Transverse colon (tissue), 4 donors: Measurements from ENCODE around the gene STT3B. TPM values are rescaled to one million over a fixed set of nuclear protein-coding genes. Genes with fewer than 3 reads are reported as not detected.

Source experiments
- DNase-seq: peaks from one replicate; pipeline ENCODE4 v3.0.0-alpha.2; 2019
- H3K27ac ChIP-seq, 4 donors: fragments of 200-600 bp; sonication (generic); 2 replicates each; pipeline ENCODE4 v1.5.1; 2016 to 2018; ENCODE audit warnings: inconsistent platforms in 4 of 4
- H3K27me3 ChIP-seq: fragments of 200-600 bp; sonication (generic); 2 replicates; pipeline ENCODE4 v1.5.1; 2017; ENCODE audit warnings: inconsistent platforms
- H3K36me3 ChIP-seq, 4 donors: fragments of 200-600 bp; sonication (generic); 2 replicates each; pipeline ENCODE4 v1.5.1; 2017 to 2019; ENCODE audit warnings: inconsistent platforms in 4 of 4
- H3K4me1 ChIP-seq, 4 donors: fragments of 200-600 bp; sonication (generic); 2 replicates each; pipeline ENCODE4 v1.5.1; 2017 to 2020; ENCODE audit warnings: inconsistent platforms in 4 of 4
- H3K4me3 ChIP-seq, 4 donors: fragments of 200-600 bp; sonication (generic); 1 replicate in 1 of 4; 2 replicates in 3 of 4; pipeline versions ENCODE4 v1.5.1 to v1.6.1; 2017 to 2019; ENCODE audit warnings: inconsistent platforms in 4 of 4
- H3K9me3 ChIP-seq, 2 donors: fragments of 200-600 bp; sonication (generic); 2 replicates each; pipeline ENCODE4 v1.5.1; 2017 to 2019; ENCODE audit warnings: inconsistent platforms in 2 of 2
- CTCF ChIP-seq, 5 experiments: fragments of 200-600 bp in 3 of 5; fragments of 450-650 bp in 2 of 5; sonication (generic) in 3 of 5; IDR thresholded peaks; 1 replicate in 2 of 5; 2 replicates in 3 of 5; pipeline ENCODE4 v1.5.1; 2016 to 2017; ENCODE audit warnings: antibody characterized with exemption in 5 of 5, inconsistent platforms in 3 of 5, mild to moderate bottlenecking in 2 of 5, moderate library complexity in 1 of 5
- EP300 ChIP-seq: sonication (generic); formaldehyde crosslinking; IDR thresholded peaks from one replicate; pipeline ENCODE4 v1.6.1; 2017; ENCODE audit warnings: antibody characterized with exemption, low read depth
- POLR2A ChIP-seq: fragments of 450-650 bp; IDR thresholded peaks from one replicate; pipeline ENCODE4 v1.6.1; 2016; ENCODE audit warnings: antibody characterized with exemption, mild to moderate bottlenecking, moderate library complexity
- POLR2AphosphoS5 ChIP-seq, 3 donors: sonication (generic); formaldehyde crosslinking; IDR thresholded peaks; one replicate each; pipeline ENCODE4 v1.6.1; 2016; ENCODE audit warnings: antibody characterized with exemption in 3 of 3
- WGBS, 2 donors: methylation state at CpG; one replicate each; pipeline ENCODE4 v1.1.5; 2018; ENCODE audit warnings: low coverage in 1 of 2; 5-methylcytosine and 5-hydroxymethylcytosine counted together
- in situ Hi-C, 4 donors: fragments of 200-750 bp; cut with MboI; loops; one replicate each; pipeline versions ENCODE4 v1.15.0 to v1.15.1; 2017; ENCODE audit warnings: low sequenced_read_pairs in 3 of 4, low pct_ligation_motif_present in 1 of 4, low pct_unique_long_range_greater_than_20kb in 1 of 4
- intact Hi-C: fragments of 100-400 bp; cut with DNase I; formaldehyde crosslinking; loops from one replicate; pipeline ENCODE4 v1.15.1; 2023; ENCODE audit warnings: low total_unique reads
- total RNA-seq, 4 donors: library from RNA; depleted of rRNA; stranded (reverse); fragments of >200 nt; gene quantifications; one replicate each; pipeline ENCODE4 v1.1.0, GENCODE V29; 2016

Gene STT3B
- total RNA-seq, 4 donors from 2014 or later, result 32.8 to 128 (median 60.9) TPM

DNA sequence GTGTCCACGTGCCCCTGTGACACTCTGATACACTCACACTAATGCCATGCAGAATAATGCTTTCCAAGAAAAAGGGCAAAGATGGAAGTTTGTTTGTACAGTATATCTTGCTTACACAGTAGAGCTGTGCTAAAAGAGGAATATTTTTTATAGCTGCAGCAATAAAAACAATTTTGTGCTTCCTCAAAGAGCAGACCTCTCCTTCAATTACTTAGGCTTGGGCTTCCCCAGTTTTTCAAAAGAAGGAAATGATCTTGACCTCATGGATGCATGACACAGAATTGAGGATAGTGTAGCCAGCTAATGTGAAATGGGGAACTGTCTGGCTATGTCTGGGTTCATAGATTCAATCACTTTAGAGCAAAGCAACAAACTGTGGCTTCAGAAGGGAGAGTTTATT lies 137.4 kb downstream of the STT3B start:
- TF ChIP-seq POLR2AphosphoS5 (IDR thresholded peaks at IDR 0.05) (no peak), POLR2A (no peak), CTCF (IDR thresholded peaks at IDR 0.05) (no peak)
- WGBS, 2 donors, result 32% methylated on average over 1 of the region's 1 CpG; no CpG with 5 or more reads in 1 of the 2 donors
- no peaks in the 10 kb centered on the region for H3K9me3 ChIP-seq
- no peaks in the 10 kb centered on the region for H3K36me3 ChIP-seq
- intact Hi-C loops (no loop called here), in situ Hi-C loops (no loop called here)
- H3K27ac ChIP-seq, result no peak overlapping the region
- no peaks in the 10 kb centered on the region for H3K27me3 ChIP-seq
- DNase-seq, result no peak
- no peak overlapping the region for H3K4me3 ChIP-seq
- H3K4me1 ChIP-seq, result peaks cover 0 to 19% (median 8%) of the 10 kb centered on the region in 4 donors

DNA sequence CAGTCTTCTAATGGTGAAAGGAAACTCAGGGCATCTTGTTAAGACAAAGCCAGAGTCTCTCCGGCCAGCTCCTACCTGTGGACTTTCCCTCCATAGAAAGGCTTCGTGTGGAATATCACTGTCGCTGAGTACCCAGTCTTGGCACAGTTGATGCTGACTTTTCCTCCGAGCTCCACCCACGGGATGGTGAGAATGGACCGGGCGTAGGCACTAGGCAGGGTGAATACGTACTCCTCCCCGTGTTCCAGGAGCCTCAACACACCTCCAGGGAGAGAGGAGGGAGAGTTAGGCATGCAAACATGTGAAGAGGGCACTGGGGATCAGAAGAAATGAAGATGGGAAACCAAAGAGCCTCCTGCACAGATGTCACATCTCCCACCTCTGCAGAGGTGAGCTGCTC lies 138.0 kb downstream of the STT3B start:
- Histone ChIP-seq H3K27ac (no peak overlapping the region), H3K27me3 (no peaks in the 10 kb centered on the region), H3K36me3 (no peaks in the 10 kb centered on the region), H3K9me3 (no peaks in the 10 kb centered on the region), H3K4me1 (peaks cover 0 to 19% (median 8%) of the 10 kb centered on the region in 4 donors), H3K4me3 (no peak overlapping the region)
- 36 to 65% methylated on average over 4 to 9 of the region's 9 CpGs for WGBS, 2 donors
- DNase-seq, result no peak
- no peak for TF ChIP-seq POLR2AphosphoS5 (IDR thresholded peaks at IDR 0.05)
- no peak for TF ChIP-seq EP300
- no peak for TF ChIP-seq POLR2A
- no peak for TF ChIP-seq CTCF (IDR thresholded peaks at IDR 0.05)
- intact Hi-C loops, result no loop called here
- in situ Hi-C loops, result no loop called here

DNA sequence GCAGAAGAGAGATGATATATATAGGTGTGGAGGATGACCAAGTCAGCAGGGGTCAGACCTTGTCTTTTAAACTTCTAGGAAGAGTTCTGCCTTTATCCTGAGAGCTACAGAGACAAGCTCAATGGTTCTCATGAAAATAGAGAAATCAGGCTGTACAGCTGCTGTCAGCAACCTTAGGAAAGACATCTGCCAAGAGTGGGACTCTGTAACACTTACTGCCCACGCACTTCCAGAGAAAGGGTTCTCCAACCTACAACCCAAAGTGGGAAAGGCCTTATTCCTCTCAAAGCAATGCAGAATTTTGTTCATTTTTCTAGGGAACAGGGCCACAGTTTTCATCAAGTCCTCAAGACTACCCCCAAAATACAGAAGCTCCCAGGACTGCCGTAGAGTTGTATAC lies 138.7 kb downstream of the STT3B start:
- Histone ChIP-seq H3K27me3 (no peaks in the 10 kb centered on the region), H3K4me1 (peaks cover 0 to 19% (median 8%) of the 10 kb centered on the region in 4 donors), H3K27ac (no peak overlapping the region), H3K4me3 (no peak overlapping the region), H3K9me3 (no peaks in the 10 kb centered on the region), H3K36me3 (no peaks in the 10 kb centered on the region)
- no peak for DNase-seq
- intact Hi-C loops (no loop called here), in situ Hi-C loops (no loop called here)
- WGBS, 2 donors, result 92 to 100% methylated on average over 1 to 2 of the region's 2 CpGs
- no peak for TF ChIP-seq CTCF (IDR thresholded peaks at IDR 0.05)
- no peak for TF ChIP-seq EP300
- no peak for TF ChIP-seq POLR2A
- TF ChIP-seq POLR2AphosphoS5 (IDR thresholded peaks at IDR 0.05), result no peak

DNA sequence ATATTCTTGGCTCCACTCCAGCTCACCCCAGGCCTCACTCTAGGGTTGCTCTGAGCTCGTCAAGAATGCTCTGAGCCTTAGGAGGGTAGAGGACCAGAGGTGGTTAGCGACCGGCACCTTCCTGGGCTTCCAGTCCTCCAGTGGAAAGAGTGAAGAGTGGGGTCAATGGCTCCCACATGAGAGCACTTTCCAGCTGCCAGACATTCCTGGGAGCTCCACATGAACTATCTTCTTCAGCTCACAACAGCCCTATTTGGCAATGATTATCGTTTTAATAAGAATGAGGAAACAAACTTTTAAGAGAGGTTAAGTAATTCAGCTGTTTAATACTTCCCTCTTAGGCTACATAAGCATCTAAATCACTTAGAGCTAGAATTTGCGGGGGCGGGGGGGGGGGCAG lies 139.3 kb downstream of the STT3B start:
- H3K4me1 ChIP-seq, result peaks cover 0 to 19% (median 8%) of the 10 kb centered on the region in 4 donors
- H3K9me3 ChIP-seq, result no peaks in the 10 kb centered on the region
- intact Hi-C loops (no loop called here), in situ Hi-C loops (no loop called here)
- H3K27ac ChIP-seq, result no peak overlapping the region
- no peaks in the 10 kb centered on the region for H3K36me3 ChIP-seq
- H3K4me3 ChIP-seq, result no peak overlapping the region
- WGBS, 2 donors, result 50 to 77% methylated on average over 1 to 6 of the region's 6 CpGs
- H3K27me3 ChIP-seq, result no peaks in the 10 kb centered on the region
- DNase-seq, result no peak
- TF ChIP-seq EP300, result no peak
- no peak for TF ChIP-seq POLR2AphosphoS5 (IDR thresholded peaks at IDR 0.05)
- no peak for TF ChIP-seq POLR2A
- no peak for TF ChIP-seq CTCF (IDR thresholded peaks at IDR 0.05)
